ENCODE data around the gene SLC26A4. TPM values are rescaled to one million over a fixed set of nuclear protein-coding genes. Genes with fewer than 3 reads are reported as not detected.

SLC26A4 gene
- total RNA-seq, 1 experiment from 2014 or later = 0.22 TPM

DNA sequence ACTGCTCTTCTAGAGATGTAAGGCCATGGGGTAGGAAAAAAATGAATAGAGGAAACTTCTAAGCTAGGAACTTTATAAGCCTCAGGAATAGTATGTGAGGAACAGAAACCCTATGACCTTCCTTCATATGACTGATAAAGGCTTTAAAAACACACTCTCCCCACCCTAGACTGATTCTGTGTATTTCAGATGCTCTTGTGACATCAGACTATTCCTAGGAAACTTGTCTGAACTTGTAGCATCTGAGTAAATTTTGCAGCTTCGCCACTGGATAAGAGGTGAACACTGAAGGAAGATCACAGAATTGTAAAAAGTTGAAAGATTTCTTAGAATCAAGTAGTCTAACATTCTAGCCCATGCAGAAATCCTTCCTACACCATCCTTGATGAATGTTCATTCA, 52.3 kb downstream of the SLC26A4 start (continued):
- TF ChIP-seq IRF2 (CRISPR knock-in tag; IDR thresholded peaks at IDR 0.05; ENCODE audit: borderline replicate concordance, low read depth) (no peak), ZNF532 (CRISPR knock-in tag; IDR thresholded peaks at IDR 0.05; ENCODE audit: borderline replicate concordance) (no peak), SMAD4 (CRISPR knock-in tag; IDR thresholded peaks at IDR 0.05) (no peak), MXD4 (CRISPR knock-in tag; IDR thresholded peaks at IDR 0.05; ENCODE audit: borderline replicate concordance) (no peak), ATF2 (CRISPR knock-in tag; IDR thresholded peaks at IDR 0.05; ENCODE audit: borderline replicate concordance, low read depth) (no peak), OVOL2 (CRISPR knock-in tag; IDR thresholded peaks at IDR 0.05; ENCODE audit: borderline replicate concordance) (no peak)
- TF ChIP-seq, protein P1, sequence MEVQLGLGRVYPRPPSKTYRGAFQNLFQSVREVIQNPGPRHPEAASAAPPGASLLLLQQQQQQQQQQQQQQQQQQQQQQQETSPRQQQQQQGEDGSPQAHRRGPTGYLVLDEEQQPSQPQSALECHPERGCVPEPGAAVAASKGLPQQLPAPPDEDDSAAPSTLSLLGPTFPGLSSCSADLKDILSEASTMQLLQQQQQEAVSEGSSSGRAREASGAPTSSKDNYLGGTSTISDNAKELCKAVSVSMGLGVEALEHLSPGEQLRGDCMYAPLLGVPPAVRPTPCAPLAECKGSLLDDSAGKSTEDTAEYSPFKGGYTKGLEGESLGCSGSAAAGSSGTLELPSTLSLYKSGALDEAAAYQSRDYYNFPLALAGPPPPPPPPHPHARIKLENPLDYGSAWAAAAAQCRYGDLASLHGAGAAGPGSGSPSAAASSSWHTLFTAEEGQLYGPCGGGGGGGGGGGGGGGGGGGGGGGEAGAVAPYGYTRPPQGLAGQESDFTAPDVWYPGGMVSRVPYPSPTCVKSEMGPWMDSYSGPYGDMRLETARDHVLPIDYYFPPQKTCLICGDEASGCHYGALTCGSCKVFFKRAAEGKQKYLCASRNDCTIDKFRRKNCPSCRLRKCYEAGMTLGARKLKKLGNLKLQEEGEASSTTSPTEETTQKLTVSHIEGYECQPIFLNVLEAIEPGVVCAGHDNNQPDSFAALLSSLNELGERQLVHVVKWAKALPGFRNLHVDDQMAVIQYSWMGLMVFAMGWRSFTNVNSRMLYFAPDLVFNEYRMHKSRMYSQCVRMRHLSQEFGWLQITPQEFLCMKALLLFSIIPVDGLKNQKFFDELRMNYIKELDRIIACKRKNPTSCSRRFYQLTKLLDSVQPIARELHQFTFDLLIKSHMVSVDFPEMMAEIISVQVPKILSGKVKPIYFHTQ (CRISPR knock-in tag; IDR thresholded peaks at IDR 0.05) = no peak

- no peaks in the 10 kb centered on the region; the same call in 1 of the 2 replicates for H3K27me3 Mint-ChIP-seq (ENCODE audit: low read depth)
- no peak overlapping the region for H3K27ac Mint-ChIP-seq
- no peaks in the 10 kb centered on the region for H3K9me3 Mint-ChIP-seq
- DNase-seq (ENCODE audit: low spot score) (no peak), ATAC-seq (no peak)
- CTCF ChIA-PET = no interaction called here
- peaks cover 8% of the 10 kb centered on the region for H3K4me1 Mint-ChIP-seq
- POLR2A ChIA-PET = interaction anchor here (0.6 kb wide), 1 partner anchor 161 kb away, joined by 4 read pairs; no protein-coding TSS in a partner anchor
- H3K36me3 Mint-ChIP-seq = no peaks in the 10 kb centered on the region
- no peak overlapping the region for H3K4me3 Mint-ChIP-seq
- TF ChIP-seq ZNF232 (CRISPR knock-in tag; IDR thresholded peaks at IDR 0.05) (no peak), IRF2 (CRISPR knock-in tag; IDR thresholded peaks at IDR 0.05; ENCODE audit: borderline replicate concordance, low read depth) (no peak), CREB1 (CRISPR knock-in tag; IDR thresholded peaks at IDR 0.05) (no peak), ZNF532 (CRISPR knock-in tag; IDR thresholded peaks at IDR 0.05; ENCODE audit: borderline replicate concordance) (no peak), ZNF281 (CRISPR knock-in tag; IDR thresholded peaks at IDR 0.05) (no peak), IRF1 (CRISPR knock-in tag; IDR thresholded peaks at IDR 0.05) (no peak), NFE2L1 (CRISPR knock-in tag; IDR thresholded peaks at IDR 0.05) (no peak)
- TF ChIP-seq, protein P2, sequence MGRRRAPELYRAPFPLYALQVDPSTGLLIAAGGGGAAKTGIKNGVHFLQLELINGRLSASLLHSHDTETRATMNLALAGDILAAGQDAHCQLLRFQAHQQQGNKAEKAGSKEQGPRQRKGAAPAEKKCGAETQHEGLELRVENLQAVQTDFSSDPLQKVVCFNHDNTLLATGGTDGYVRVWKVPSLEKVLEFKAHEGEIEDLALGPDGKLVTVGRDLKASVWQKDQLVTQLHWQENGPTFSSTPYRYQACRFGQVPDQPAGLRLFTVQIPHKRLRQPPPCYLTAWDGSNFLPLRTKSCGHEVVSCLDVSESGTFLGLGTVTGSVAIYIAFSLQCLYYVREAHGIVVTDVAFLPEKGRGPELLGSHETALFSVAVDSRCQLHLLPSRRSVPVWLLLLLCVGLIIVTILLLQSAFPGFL (CRISPR knock-in tag; IDR thresholded peaks at IDR 0.05; ENCODE audit: borderline replicate concordance) = no peak
- TF ChIP-seq, protein P1 (CRISPR knock-in tag; IDR thresholded peaks at IDR 0.05) = no peak
These were observed 54.9 kb downstream of the SLC26A4 start for GRCh38 chr7:107715531-107715930.

Data from WTC11 (cell line).